ENCODE results near the gene CCND3. TPM values are rescaled to one million over a fixed set of nuclear protein-coding genes. Genes with fewer than 3 reads are reported as not detected.
A peak's percentile ranks its signal among the peaks of the same experiment; 100 is the strongest.

The CCND3 gene
- total and polyA plus RNA-seq, 2 of the 13 experiments (the other 11 are each of a cell fraction or from before 2014, with no cell fraction given) = 4.3 to 7.2 TPM

DNA sequence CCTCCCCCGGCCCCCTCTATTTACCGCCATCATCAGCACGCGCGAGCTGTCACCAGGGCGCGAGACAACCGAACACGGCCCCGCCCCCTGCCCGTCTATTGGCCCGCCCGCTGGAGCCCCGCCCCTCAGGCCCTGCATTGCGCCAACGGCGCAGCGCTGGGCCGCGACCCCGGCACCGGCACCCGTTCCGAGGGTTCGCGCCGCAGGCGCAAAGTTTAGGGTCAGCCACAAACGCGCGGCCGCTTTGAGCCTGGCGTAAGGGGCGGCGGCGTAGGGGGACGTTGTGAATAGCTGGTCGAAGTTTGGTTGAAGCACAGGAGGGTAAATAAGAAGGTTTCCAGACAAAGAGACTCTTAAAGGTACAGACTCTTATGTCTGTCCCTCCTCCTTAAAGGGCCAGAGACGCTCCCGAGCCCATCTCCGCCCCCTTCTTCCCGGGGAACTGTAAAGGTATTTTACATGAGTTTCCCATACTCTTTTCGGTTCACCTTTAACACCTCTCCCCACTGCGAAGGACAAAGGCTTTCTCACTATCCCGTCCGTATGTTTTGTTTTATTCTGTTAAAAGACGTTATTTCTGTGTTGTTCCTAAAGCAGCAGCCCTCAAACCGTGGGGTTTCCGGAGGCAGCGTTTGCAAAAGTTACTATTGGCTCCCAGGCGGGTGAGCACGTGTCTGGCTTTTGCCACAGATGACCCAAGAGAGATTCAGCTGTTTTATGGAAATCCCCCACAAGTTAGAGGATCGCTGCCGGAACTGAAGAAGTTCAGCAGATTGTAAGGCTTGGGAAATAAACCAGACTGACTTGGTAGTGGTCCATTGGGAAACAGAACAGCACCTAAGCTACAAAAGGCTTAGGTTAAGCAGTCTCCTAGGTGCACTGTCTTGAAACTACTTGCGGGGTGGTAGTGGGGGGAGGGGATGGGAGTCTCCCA lies 46.0 kb downstream of the CCND3 start, which contains the start of gene USP49 (continued):
- TF ChIP-seq JUN (CRISPR knock-in tag; IDR thresholded peaks at IDR 0.05) = no peak
- TF ChIP-seq, protein P1, sequence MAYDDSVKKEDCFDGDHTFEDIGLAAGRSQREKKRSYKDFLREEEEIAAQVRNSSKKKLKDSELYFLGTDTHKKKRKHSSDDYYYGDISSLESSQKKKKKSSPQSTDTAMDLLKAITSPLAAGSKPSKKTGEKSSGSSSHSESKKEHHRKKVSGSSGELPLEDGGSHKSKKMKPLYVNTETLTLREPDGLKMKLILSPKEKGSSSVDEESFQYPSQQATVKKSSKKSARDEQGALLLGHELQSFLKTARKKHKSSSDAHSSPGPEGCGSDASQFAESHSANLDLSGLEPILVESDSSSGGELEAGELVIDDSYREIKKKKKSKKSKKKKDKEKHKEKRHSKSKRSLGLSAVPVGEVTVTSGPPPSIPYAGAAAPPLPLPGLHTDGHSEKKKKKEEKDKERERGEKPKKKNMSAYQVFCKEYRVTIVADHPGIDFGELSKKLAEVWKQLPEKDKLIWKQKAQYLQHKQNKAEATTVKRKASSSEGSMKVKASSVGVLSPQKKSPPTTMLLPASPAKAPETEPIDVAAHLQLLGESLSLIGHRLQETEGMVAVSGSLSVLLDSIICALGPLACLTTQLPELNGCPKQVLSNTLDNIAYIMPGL (CRISPR knock-in tag; IDR thresholded peaks at IDR 0.05; ENCODE audit: borderline replicate concordance in 1 of 2, low read depth in 1 of 2) = 0 out of 4 replicates have a peak, but pooled peaks of 1 of the 2 experiments have one; percentile 39
- TF ChIP-seq SP1 (IDR thresholded peaks at IDR 0.05) = no peak
- TF ChIP-seq SP1 (CRISPR knock-in tag; IDR thresholded peaks at IDR 0.05) = peak; percentile 79
- peak; percentile 44; the same call in 1 of the 2 replicates for TF ChIP-seq GATAD1 (CRISPR knock-in tag; IDR thresholded peaks at IDR 0.05)
- TF ChIP-seq FOSL1 (CRISPR knock-in tag; IDR thresholded peaks at IDR 0.05; ENCODE audit: borderline replicate concordance) = no peak
- 0 out of 2 replicates have a peak, but pooled peaks have one; percentile 11 for TF ChIP-seq KDM3A (CRISPR knock-in tag; IDR thresholded peaks at IDR 0.05; ENCODE audit: low read depth)
- no peak for TF ChIP-seq BRCA1 (CRISPR knock-in tag; IDR thresholded peaks at IDR 0.05)
- TF ChIP-seq, protein P2, sequence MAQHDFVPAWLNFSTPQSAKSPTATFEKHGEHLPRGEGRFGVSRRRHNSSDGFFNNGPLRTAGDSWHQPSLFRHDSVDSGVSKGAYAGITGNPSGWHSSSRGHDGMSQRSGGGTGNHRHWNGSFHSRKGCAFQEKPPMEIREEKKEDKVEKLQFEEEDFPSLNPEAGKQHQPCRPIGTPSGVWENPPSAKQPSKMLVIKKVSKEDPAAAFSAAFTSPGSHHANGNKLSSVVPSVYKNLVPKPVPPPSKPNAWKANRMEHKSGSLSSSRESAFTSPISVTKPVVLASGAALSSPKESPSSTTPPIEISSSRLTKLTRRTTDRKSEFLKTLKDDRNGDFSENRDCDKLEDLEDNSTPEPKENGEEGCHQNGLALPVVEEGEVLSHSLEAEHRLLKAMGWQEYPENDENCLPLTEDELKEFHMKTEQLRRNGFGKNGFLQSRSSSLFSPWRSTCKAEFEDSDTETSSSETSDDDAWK (CRISPR knock-in tag; IDR thresholded peaks at IDR 0.05) = no peak
- TF ChIP-seq, protein P3, sequence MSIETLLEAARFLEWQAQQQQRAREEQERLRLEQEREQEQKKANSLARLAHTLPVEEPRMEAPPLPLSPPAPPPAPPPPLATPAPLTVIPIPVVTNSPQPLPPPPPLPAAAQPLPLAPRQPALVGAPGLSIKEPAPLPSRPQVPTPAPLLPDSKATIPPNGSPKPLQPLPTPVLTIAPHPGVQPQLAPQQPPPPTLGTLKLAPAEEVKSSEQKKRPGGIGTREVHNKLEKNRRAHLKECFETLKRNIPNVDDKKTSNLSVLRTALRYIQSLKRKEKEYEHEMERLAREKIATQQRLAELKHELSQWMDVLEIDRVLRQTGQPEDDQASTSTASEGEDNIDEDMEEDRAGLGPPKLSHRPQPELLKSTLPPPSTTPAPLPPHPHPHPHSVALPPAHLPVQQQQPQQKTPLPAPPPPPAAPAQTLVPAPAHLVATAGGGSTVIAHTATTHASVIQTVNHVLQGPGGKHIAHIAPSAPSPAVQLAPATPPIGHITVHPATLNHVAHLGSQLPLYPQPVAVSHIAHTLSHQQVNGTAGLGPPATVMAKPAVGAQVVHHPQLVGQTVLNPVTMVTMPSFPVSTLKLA (IDR thresholded peaks at IDR 0.05) = 0 out of 2 replicates have a peak, but pooled peaks have one; percentile 21
- no peak; the same call in 1 of the 2 replicates for TF ChIP-seq HOXA3 (CRISPR knock-in tag; IDR thresholded peaks at IDR 0.05)
- TF ChIP-seq, protein P4, sequence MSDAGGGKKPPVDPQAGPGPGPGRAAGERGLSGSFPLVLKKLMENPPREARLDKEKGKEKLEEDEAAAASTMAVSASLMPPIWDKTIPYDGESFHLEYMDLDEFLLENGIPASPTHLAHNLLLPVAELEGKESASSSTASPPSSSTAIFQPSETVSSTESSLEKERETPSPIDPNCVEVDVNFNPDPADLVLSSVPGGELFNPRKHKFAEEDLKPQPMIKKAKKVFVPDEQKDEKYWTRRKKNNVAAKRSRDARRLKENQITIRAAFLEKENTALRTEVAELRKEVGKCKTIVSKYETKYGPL (CRISPR knock-in tag; IDR thresholded peaks at IDR 0.05) = no peak
- no peak for TF ChIP-seq ZNF614 (CRISPR knock-in tag; IDR thresholded peaks at IDR 0.05; ENCODE audit: borderline replicate concordance)
- no peak for TF ChIP-seq ZFP82 (CRISPR knock-in tag; IDR thresholded peaks at IDR 0.05; ENCODE audit: borderline replicate concordance)
- TF ChIP-seq ZNF660 (CRISPR knock-in tag; IDR thresholded peaks at IDR 0.05; ENCODE audit: borderline replicate concordance, low read depth) = no peak
- TF ChIP-seq, protein P5, sequence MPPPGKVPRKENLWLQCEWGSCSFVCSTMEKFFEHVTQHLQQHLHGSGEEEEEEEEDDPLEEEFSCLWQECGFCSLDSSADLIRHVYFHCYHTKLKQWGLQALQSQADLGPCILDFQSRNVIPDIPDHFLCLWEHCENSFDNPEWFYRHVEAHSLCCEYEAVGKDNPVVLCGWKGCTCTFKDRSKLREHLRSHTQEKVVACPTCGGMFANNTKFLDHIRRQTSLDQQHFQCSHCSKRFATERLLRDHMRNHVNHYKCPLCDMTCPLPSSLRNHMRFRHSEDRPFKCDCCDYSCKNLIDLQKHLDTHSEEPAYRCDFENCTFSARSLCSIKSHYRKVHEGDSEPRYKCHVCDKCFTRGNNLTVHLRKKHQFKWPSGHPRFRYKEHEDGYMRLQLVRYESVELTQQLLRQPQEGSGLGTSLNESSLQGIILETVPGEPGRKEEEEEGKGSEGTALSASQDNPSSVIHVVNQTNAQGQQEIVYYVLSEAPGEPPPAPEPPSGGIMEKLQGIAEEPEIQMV (CRISPR knock-in tag; IDR thresholded peaks at IDR 0.05; ENCODE audit: low read depth) = peak; percentile 11; the same call in 1 of the 2 replicates
- TF ChIP-seq SYNCRIP (IDR thresholded peaks at IDR 0.05; ENCODE audit: insufficient read depth, low read depth, low read length) = no peak
- TF ChIP-seq ZNF33B (CRISPR knock-in tag; IDR thresholded peaks at IDR 0.05) = no peak; the same call in 1 of the 2 replicates
- TF ChIP-seq SOX6 (IDR thresholded peaks at IDR 0.05) = no peak
- TF ChIP-seq SOX6 (CRISPR knock-in tag; IDR thresholded peaks at IDR 0.05) = peak; percentile 9; the same call in 1 of the 2 replicates
- no peak for TF ChIP-seq HNRNPK (IDR thresholded peaks at IDR 0.05; ENCODE audit: low read depth, low read length, poor library complexity, severe bottlenecking)
- peak; percentile 78; the same call in 1 of the 2 replicates for TF ChIP-seq SRY (CRISPR knock-in tag; IDR thresholded peaks at IDR 0.05)
